GM13976 (cell line): ENCODE measurements around the gene WDR59.
A peak's percentile ranks its signal among the peaks of the same experiment; 100 is the strongest.

Experiments used
- DNase-seq: peaks from one replicate; pipeline ENCODE4 v3.0.0; 2012; ENCODE audit warnings: low spot score
- in situ Hi-C: fragments of 300-500 bp; cut with MboI; formaldehyde crosslinking; loops from one replicate; pipeline ENCODE4 v1.12.0; 2022; ENCODE audit warnings: low sequenced_read_pairs, mixed read lengths, inconsistent platforms; ENCODE audit not compliant: unreplicated experiment
- TF ChIP-seq, protein P1 (sequence below): IDR thresholded peaks from 2 replicates; pipeline ENCODE4 v1.5.1; 2012; ENCODE audit warnings: borderline replicate concordance, mild to moderate bottlenecking; ENCODE audit not compliant: insufficient read depth; ENCODE audit errors: extremely low read depth, missing control alignments, control extremely low read depth

Gene WDR59

DNA sequence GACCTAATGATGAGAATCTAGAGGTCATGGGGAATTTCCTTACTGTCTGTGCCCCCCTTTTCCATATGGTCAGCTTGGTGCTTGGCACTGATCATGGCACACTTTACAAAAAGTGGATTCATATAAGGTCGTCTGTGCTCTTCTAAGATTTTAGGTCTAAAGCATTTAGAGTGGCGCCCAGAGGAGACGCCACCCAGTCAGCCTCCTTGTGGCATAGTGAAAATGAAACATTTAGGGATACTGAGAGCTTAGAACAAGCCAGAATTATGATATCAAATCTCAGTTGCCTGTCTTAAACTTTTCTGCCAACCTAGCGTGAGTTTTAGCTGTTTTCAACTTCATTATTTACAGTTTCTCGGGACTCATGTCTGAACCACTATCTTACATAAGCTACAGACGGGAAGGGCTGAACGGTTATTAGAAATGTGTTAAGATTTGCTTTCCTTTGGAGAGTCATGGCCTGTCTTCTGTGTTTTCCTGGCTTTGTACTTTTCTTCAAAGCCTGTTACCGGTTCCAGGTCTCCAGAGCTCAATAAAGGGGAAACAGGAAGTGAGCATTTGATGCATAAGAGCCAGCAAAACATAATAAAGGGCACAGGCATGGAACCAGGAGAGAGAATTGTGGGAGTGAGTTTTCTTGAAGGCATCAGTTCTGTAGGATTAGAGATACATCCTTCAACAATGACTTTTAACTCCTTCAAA, 27.6 kb upstream of the WDR59 start:
- TF ChIP-seq, protein P1, sequence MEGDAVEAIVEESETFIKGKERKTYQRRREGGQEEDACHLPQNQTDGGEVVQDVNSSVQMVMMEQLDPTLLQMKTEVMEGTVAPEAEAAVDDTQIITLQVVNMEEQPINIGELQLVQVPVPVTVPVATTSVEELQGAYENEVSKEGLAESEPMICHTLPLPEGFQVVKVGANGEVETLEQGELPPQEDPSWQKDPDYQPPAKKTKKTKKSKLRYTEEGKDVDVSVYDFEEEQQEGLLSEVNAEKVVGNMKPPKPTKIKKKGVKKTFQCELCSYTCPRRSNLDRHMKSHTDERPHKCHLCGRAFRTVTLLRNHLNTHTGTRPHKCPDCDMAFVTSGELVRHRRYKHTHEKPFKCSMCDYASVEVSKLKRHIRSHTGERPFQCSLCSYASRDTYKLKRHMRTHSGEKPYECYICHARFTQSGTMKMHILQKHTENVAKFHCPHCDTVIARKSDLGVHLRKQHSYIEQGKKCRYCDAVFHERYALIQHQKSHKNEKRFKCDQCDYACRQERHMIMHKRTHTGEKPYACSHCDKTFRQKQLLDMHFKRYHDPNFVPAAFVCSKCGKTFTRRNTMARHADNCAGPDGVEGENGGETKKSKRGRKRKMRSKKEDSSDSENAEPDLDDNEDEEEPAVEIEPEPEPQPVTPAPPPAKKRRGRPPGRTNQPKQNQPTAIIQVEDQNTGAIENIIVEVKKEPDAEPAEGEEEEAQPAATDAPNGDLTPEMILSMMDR, result peak; percentile 4
- in situ Hi-C loops, result no loop called here
- DNase-seq, result no peak

DNA sequence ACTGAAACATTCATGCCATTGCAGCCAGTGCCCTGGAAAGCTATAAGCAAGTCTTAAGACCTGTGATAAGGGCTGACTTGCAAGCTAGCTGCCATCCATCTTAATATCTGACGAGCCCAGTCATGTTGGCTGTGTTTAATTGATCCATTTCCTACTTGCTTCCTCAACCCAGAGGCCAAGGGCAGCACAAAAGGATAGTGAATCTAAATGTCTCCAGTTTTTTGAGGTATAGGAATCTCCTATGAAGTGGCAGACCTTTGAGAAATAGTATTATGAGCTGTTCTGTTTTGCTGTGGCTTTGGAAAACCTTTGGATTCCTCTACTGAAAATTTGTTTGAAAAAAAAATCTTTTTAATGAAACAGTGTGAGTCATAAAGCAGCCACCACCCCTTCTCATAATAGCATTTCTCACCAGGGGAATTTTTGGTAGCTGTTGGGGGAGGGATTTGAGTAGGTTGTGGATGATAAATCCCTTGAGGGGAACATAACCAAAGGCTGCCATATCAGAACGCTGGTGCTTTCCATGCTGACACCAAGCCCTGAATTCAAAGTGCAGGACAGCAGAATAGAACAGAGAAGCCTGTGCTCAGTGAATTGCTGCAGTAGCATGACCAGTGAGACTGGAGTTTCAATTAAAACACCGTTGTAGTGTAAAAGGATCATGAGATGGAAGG, 26.8 kb upstream of the WDR59 start:
- in situ Hi-C loops, result no loop called here
- peak; percentile 63 for DNase-seq
- TF ChIP-seq, protein P1, result no peak

GRCh38 chr16:75010427-75010826, 25.5 kb upstream of the WDR59 start:
- in situ Hi-C loops, result no loop called here
- DNase-seq, result no peak
- TF ChIP-seq, protein P1, result no peak

DNA sequence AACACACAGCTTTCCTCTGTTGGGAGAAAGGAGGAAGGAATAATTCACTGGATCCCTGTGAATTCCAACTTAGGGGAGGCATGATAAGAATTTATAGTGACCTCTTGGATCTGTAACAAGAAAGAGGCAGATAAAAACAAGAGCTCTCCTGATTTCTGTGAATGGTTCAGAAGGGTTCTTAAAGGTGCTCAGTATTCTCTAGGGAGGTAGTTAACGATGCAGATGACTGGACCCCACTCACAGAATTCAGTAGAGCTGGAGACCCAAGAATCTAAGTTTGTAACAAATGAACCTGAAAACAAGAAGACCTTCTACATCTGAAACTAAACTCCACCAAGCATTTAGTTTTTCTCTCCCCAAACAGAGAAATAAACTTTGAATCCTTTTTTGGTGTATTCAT, 22.5 kb upstream of the WDR59 start:
- in situ Hi-C loops, result no loop called here
- TF ChIP-seq, protein P1, result no peak
- DNase-seq, result no peak

- DNase-seq, result no peak
- in situ Hi-C loops, result no loop called here
- TF ChIP-seq, protein P1, result no peak
Measured at GRCh38 chr16:75005697-75006096, 20.8 kb upstream of the WDR59 start.

- in situ Hi-C loops, result no loop called here
Measured at GRCh38 chr16:75004460-75004859, 19.5 kb upstream of the WDR59 start.

More at GRCh38 chr16:75004460-75004859, 19.5 kb upstream of the WDR59 start:
- no peak for DNase-seq
- TF ChIP-seq, protein P1, result no peak
